T1000 (cell line): Measurements from ENCODE around the gene LRRC4B.
"Not testable (repeated sequence)": the region's sequence is repeated elsewhere in the genome, so short reads cannot be mapped to it uniquely, and the experiment has no call there.

Experiments used
- DNase-seq: peaks from one replicate; lab custom pipeline; 2025; ENCODE audit warnings: mixed read lengths; lab: John Stamatoyannopoulos, UW

Gene LRRC4B

DNA sequence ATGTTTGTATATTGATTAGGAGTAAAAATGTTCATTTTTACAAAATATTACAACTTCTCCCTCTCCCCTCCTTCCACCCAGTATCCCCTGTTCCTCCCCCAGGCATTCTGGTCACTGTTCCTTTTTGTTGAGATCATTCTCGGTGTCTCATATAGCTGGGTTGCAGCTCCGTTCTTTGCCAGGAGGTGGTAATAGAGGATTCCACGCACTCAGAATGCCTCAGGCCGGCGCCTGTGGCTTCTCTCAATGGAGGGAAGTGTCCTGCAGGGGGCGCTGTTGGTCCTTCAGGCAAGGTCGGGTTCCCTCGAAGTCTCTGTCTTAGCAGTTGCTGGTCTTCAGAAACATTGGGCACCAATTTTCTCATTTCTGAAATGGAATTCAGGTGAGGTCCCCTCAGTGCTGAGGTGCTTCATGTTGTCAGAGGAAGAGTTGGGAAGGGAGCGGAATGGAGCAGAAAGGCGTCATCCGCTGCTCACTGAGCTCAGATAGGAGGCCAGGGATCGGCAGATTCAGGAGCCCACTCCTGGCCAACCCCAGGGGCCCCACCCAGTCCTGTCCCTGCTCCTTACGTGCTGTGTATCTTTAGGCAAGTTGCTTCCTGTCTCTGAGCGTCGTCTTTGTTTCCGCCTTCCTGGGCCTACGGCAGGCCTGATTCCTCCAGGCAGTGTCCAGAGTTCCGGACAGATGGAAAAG lies 81.3 kb downstream of the LRRC4B start:
- DNase-seq = no peak

DNA sequence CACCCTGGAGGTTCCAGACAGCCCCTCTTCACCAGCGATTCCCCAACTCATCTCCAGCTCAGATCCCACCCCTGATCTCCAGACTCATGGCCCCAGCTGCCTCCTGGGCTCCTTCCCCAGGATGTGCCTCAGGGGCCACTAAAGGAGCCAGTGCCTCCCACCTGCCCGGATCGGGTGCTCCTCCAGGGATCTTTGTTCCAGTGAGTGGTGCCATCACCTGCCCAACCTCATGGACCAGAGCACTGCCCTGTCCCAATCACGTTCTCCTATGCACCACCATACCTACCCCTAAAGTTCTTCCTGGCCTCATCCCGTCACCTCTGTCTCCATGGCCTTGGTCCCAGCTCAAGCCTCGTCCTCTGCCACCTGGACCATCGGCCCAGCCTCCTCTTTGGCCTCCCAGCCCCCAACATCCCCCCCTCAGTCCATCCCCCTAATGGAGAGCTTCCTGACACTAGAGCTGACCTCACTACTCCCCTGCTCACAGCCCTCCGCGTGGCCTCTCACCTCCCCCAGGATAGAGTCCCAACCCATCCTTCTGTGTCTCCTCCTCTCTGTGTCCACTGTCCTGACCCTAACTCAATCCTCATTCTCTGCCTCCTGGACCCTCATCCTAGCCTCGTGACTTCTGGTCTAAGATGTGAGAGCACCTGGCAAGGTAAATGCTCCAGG lies 82.8 kb downstream of the LRRC4B start:
- no peak for DNase-seq

DNA sequence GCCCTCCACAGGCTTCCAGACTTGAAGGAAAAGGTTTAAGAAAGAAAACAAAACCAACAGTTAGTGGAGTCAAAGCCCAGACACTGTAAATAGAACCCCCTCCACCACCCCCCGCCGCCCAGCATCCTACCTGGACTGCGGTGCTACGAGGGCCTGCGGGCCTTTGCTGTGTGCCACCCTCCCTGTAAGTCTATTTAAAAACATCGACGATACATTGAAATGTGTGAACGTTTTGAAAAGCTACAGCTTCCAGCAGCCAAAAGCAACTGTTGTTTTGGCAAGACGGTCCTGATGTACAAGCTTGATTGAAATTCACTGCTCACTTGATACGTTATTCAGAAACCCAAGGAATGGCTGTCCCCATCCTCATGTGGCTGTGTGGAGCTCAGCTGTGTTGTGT lies 85.3 kb downstream of the LRRC4B start:
- DNase-seq = no peak

DNA sequence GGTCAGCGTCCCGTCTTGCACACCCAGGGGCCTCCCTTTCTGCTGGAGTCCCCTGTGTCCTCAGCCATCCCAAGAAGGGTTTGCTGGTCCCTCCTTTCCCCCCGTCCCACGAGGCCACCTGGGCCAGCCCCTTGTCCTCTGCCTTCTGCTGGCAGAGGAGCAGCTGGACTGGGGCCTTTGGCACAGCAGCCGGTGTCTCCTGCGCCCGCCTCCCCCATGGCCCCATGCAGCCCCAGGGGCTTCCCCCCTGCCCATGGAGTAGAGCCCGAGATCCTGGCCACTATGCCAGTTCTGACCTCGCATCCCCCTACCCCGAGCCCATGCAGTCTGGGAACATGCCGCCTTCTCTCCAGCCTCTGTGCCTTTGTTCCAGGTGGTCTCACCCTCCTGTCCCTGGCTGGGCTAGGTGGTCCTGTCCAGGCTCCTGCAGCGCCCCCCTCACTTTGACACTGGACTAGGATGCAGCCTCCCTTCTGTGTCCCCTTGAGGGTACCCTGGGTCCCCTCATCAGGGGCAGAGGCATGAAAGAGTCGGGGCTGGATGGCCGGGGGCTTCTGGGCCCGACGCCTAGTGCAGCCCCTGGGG lies 85.9 kb downstream of the LRRC4B start:
- no peak for DNase-seq

DNA sequence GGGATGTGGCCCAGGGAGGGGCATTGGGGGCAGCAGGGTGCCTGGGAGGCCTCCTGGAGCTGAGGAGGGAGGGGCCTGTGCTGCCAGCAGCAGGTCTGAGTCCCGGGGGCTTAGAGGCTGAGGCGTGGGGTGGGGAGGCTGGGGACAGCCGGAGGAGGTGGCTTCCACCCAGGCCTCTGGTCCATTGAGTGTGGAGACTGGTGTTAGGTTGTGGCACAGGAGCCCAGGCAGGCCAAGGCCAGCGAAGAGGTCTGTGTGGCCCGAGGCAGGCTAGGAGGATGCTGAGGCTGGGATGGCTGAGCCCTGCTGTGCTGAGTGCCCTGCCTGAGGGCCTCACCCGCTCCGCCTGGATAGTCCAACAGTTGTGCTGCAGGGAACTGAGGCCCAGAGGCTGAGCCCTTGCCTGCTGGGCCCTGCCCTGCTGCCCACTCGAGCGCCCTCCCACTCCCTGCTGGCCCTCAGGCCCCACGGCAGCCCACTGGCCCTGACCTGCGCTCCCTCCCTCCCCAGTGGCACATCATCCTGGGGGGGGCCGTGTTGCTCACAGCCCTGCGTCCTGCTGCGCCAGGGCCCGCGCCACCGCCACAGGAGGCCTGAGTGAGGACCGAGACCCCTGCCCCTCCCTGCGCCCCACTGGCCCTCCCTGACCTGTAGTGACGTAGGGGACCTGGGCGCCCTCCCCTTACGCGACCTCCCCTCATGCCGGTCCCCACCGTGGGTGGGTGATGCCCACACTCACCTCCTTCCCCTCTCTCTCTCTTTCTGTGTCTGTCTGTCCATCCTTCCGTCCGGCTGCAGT lies 86.7 kb downstream of the LRRC4B start:
- DNase-seq = no peak

DNA sequence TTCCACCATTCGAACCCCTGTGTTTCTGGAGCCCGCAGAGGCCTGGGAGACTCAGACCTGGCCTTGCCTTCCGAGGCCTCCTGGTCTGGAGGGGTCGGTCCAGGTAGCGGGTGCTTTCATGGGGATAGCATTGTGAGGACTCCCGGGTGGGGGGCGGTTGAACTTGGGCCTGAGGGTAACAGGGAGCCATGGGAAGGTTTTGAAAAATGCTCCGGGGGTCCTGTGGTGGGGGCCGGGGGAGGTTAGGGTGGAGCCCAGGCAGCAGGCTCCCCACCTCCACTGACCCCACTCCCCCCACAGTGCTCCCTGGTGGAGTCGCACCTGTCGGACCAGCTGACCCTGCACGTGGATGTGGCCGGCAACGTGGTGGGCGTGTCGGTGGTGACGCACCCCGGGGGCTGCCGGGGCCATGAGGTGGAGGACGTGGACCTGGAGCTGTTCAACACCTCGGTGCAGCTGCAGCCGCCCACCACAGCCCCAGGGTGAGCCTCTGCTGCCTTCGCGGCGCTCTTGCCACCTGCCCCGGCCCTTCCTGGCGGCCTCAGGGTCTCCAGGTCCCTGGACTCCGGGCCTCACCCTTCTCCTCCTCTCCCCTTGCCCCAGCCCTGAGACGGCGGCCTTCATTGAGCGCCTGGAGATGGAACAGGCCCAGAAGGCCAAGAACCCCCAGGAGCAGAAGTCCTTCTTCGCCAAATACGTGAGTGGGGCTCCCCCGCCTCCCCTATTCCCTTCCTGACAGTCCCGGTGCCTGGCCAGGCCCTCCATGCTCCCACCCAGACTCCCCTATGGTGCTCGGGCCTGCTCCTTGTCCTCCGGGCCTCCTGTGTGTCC lies 87.7 kb downstream of the LRRC4B start:
- DNase-seq = no peak

DNA sequence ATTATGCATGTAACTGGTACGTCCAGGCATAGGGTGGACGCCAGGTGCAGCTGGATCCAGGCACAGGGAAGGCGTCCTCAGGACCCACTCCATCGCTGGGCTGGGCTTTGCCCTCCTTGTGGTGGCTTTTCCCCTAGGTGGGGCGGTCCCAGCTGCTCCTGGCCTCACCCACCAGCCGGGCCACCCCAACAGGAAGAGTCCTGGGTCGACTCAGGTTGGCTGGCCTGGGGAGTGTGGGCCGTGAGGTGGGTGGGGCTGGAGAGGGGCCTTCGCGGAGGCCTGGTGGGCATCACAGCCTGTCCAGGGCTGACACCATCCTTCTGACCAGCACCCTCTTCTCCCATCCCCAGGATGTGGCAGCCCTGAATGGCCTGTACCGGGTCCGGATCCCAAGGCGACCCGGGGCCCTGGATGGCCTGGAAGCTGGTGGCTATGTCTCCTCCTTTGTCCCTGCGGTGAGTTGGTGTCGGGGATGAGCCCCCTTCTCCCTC lies 88.4 kb downstream of the LRRC4B start:
- DNase-seq = no peak

DNA sequence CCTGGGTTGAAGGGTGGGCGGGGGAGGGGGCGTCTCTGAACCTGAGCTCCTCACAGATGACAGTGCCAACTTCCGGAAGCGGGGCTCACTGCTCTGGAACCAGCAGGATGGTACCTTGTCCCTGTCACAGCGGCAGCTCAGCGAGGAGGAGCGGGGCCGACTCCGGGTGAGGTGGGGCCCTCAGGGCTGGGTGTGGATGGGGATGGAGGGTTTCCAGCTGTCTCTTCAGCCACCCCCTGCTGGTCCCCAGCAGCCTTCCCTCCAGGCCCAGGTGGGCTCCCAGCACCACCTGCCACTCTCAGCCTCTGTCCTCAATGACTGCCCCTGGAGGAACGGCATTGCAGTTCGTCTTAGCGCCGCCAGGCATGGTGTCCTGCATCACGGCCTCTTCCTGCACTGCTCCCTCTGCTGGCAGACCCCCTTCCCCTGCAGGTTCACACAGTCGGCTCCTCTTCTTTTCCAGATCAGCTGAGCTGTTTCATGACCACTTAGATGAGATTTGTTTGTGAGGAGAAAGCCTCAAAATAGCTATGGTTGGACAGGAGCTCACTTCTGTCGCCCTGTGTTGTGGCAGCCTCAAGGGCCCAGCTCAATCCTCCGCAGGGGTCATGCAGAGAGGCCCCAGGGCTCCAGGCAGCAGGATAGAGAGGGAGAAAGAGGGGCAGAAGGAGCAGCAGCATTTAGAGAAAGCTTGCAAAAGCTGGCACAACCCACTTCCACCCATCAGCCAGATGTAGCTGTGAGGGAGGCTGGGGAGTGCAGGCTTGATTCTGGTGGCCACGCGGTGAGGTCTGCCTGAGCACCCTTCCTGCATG lies 89.1 kb downstream of the LRRC4B start:
- DNase-seq = no peak

DNA sequence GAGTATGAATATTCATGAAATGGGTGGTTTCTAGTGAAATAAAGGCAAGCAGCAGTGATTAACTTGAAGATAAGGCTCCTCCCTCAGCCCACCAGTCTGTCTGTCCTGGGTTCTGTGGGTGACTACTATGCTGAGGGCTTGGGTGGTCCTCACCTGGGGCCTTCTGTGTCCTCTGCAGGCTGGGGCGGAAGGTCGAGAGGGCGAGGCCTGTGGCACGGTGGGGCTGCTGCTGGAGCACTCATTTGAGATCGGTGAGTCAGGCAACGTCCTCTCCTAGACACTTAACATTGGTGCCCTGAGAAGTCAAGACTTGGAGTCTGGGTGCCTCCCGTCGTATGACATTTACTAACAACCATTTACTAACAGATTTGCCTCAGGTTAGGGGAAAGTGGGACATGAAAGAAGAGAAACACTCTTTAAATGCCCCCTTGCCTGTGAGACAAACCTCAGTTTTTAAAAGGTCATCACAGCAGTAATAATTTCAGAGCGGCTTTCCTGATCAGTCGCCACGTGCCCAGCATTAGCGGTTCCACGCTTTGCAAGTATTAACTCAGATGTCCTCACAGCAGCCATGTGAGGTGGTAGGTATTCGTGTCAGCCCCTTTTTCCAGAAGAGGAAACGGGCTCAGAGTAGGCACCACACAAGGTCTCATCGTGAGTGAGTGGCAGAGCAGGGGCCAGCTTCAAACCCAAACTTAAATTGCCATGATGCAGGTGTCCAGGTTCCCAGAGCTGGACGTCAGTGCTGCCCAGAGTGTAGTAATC lies 90.3 kb downstream of the LRRC4B start:
- no peak for DNase-seq

DNA sequence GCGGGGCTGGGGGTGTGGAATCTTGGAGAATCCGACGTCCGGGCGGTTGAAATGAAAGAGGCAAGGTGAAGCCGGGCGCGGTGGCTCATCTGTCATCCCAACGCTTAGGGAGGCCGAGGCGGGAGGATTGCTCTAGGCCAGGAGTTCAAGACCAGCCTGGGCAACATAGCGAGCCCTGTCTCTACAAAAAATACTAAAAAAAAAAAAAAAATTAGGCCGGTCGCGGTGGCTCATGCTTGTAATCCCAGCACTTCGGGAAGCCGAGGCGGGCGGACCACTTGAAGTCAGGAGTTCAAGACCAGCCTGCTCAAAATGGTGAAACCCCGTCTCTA lies 91.4 kb downstream of the LRRC4B start:
- DNase-seq = no peak

DNA sequence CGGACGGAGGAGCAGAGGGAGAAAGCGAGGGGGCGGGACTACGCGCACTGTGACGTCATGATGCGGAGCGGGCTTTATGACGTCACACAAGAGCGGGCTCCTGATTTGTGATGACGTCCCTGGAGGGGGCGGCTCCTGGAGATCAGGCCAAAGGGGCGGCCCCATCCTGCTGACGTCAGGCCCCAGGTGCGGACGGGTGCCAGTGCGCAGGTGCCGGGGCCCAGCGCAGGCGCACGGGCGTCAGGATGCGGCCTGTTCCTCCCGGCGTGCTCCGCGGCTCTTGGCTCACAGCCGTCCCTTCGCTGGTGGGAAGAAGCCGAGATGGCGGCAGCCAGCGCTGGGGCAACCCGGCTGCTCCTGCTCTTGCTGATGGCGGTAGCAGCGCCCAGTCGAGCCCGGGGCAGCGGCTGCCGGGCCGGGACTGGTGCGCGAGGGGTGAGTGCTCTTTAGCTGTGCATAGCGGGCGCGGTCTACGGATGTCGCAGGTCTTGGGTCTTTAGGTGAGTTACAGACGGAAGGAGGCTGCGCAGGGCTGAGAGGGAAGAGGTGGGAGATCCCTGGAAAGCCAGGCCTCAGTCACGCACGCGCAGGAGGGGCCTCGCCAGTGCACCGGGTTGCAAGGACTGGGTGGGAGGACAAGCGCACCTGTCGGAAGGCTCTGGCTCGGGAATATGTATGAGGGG lies 91.9 kb downstream of the LRRC4B start, which contains the start of the genes EMC10 and GARIN5A:
EMC10 (plus strand) TSS at position 284 of the 683 bp plus-strand sequence; CDS start at position 322, 38 bp downstream.
GARIN5A (minus strand) TSS at position 625 of the 683 bp plus-strand sequence; CDS start at position 165, 460 bp downstream.
- peak; percentile 91 for DNase-seq

DNA sequence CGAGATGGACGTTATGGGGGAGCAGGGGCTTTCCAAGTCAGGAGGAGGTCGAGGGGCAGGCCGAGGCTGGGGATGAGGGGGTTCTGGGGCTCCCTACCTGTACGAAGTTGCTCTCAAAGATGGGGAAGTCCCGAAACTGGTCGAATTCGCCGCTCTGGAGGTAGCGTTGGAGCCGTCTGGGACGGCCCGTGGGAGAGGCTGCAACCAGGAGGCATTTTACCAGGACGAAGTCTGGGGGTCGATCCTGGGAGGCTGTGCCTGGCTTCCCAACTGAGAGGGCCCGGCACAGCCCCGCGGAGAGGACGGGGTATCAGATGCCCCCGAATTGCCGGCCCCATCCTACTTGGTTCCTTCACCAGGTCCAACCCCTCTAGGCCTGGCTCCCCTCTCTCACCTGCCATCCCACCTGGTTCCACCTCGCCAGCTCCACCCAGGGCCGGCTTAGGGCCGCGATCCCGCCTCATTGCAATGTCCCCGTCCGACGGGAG lies 92.5 kb downstream of the LRRC4B start:
- DNase-seq = no peak

DNA sequence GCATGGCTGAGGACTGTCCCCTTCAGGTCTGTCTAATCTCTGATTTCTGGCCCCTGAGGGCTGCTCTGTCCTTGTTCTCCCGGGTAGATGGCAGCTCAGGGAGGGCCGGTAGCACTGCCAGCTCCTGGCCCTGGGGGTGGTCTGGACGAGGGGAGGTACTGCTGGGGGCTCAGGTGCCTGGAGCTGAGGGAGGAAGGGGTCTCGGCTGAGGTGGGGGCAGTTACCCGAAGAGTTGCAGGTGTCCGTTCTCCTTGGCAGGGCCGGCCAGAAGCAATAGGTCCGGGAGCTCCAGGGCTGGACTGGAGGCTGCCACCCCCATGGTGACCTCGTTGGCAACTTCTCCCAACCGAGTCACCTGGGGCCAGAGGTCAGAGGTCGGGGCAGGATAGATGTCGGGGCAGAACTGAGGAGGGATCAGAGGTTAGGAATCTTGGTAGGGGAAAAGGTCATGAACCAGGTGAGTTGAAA lies 93.1 kb downstream of the LRRC4B start:
- DNase-seq = no peak

DNA sequence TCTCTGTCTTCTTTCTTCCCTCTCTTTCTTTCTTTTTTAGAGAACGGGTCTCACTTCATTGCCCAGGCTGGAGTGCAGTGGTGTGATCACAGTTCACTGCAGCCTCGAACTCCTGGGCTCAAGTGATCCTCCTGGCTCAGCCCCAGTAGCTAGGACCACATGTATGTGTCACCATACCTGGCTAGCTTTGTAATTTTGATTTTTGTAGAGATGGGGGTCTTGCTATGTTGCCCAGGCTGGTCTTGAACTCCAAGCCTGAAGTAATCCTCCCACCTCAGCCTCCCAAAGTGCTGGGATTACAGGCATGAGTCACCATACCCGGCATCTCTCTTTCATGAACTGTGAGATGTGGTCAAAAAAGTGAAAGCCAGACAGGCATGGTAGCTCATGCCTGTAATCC lies 94.9 kb downstream of the LRRC4B start:
- DNase-seq = not testable (repeated sequence)

DNA sequence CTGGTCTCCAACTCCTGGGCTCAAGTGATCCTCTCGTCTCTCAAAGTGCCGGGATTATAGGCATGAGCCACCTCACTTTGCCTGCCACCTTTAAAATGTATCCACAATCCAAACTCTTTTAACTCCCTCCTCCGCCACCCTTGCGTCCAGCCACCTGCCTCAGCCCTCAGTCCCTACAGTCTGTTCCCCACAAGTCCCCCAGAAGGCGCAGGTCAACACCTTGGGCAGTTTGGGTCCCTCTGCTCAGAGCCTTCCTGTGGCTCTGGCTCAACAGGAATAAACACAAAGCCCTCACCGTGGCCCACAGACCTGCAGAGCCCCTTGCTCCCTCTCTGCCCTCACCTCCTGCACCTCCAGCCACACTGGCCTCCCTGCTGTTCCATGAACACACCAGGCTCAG lies 99.4 kb downstream of the LRRC4B start:
- DNase-seq = no peak

DNA sequence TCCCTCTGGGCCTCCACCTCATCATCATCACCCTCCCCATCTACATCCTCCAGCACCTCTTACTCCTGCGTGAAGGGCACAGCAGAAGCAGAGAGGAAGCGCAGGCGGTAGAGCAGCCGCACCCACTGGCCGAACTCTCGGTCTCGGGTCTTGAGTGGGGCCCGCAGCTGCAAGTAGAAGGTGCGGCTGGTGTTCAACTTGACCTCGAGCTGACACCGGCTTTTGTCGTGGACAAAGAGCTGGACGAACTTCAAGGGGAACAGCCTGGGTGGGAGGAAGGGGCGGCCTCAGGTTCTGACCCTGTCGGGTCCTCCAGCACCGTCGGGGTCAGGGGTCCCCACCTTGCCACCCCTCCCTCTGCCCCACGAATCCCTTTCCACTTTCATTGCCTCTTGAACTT lies 100.7 kb downstream of the LRRC4B start:
- no peak for DNase-seq
